Pons (tissue), 1 donor: ENCODE measurements around the gene WDR83.
A peak's percentile ranks its signal among the peaks of the same experiment; 100 is the strongest.
"Not testable (repeated sequence)": the region's sequence is repeated elsewhere in the genome, so short reads cannot be mapped to it uniquely, and the experiment has no call there.

Experiments used
- DNase-seq: peaks from one replicate; pipeline ENCODE4 v3.0.0-alpha.2; 2016; ENCODE audit warnings: low spot score

WDR83 gene, protein sequence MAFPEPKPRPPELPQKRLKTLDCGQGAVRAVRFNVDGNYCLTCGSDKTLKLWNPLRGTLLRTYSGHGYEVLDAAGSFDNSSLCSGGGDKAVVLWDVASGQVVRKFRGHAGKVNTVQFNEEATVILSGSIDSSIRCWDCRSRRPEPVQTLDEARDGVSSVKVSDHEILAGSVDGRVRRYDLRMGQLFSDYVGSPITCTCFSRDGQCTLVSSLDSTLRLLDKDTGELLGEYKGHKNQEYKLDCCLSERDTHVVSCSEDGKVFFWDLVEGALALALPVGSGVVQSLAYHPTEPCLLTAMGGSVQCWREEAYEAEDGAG

DNA sequence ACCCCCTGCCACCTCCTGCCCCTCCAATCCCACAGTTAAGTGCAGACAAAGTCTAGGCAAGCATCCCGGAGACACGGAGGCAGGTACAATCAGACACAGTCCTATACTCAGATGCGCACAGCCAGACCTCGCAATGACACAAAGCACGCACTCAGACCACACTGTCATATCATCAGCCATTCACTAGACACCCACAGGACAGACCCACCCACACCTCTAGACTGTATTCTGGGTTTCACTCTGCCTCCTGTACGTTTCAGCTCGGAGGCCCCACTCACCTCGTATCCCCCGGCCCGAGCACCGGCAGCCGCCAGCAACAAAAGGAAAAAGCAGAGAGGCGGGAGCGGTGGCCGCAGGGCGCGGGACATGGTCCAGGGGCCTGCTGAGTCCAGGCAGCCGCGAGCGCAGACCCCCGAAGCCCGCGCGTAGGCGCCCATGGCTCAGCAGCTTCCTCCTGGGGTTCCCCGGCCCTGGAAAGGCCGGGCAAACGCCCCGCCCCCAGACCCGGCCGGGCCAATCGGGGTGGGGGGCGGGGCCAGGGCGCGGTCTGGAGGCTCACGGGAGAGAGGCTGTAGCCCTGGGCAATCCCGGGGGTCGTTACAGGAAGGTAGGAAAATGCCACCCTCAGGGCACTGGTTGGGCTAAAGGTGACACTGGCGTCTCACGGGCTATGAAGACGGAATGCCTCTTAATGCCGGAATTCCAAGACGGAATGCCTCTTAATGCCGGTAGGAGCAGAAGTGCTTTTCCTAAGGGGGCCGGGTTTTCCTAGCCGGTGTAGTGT is at the start of gene WDR83, which contains the start of gene MAN2B1:
TSS of gene WDR83 (plus strand) at position 543 of the 784 bp plus-strand sequence. CDS start 2,984 bp downstream, outside the sequence.
TSS of gene MAN2B1 (minus strand) at position 478 of the 784 bp plus-strand sequence. CDS start at position 437, 41 bp downstream.
- DNase-seq, result peak; percentile 73

DNA sequence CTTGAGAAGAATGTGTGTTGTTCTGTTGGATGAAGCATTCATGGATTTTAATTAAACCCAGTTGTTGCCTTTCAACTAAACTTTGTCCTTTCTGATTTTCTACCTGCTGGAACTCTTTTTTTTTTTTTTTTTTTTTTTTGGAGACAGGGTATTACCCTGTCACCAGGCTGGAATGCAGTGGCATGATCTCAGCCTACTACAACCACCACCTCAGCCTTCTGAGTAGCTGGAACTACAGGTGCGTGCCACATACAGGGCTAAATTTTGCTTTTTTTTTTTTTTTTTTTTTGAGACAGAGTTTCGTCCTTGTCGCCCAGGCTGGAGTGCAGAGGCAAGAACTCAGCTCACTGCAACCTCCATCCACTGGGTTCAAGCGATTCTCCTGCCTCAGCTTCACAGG is 49.0 kb upstream of the WDR83 start:
- DNase-seq, result no peak

DNA sequence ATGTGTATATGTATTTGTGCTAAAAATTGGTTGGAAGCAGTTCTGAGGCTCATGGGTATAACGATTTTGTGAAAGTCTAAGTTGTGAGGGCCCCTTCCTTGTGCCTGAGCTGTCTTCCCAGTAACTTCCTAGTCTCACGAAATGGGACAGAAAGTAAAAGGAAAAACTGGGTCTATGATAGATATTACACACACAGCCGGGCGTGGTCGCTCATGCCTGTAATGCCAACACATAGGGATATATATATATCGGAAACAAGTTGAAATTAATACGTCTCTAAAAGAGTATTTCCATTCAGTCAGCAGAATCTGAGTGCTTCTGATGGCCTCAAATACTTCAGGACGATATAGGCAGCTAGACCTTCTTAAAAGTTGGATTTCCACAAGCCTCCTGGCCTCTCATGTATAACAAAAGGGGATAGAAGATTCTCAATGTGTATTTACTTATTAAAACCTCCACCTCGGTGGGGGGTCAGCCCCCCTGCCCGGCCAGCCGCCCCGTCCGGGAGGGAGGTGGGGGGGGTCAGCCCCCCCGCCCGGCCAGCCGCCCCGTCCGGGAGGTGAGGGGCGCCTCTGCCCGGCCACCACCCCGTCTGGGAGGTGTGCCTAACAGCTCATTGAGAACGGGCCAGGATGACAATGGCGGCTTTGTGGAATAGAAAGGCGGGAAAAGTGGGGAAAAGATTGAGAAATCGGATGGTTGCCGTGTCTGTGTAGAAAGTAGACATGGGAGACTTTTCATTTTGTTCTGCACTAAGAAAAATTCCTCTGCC is 45.2 kb upstream of the WDR83 start:
- not testable (repeated sequence) for DNase-seq

DNA sequence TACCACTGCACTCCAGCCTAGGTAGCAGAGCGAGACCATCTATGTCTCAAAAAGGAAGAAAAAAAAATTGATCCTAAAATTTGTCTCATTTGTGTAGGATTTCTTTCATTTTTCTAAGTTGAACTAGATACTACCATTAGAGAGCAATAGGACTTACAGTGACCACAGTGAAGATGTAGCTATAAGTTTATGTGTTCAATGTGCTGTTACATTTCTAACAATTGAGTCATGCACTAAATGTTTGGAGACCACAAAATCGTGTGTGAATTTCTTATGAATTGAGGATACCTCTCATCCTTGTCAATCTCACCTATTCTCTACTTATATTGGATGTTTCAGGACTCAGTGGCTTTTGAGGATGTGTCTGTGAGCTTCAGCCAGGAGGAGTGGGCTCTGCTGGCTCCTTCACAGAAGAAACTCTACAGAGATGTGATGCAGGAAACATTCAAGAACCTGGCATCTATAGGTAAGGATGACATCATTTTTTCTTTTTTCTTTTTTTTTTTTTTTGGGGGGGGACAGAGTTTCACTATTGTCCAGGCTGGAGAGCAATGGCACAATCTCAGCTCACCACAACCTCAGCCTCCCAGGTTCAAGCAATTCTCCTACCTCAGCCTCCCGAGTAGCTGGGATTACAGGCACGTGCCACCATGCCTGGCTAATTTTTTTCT is 43.1 kb upstream of the WDR83 start:
- DNase-seq, result no peak

DNA sequence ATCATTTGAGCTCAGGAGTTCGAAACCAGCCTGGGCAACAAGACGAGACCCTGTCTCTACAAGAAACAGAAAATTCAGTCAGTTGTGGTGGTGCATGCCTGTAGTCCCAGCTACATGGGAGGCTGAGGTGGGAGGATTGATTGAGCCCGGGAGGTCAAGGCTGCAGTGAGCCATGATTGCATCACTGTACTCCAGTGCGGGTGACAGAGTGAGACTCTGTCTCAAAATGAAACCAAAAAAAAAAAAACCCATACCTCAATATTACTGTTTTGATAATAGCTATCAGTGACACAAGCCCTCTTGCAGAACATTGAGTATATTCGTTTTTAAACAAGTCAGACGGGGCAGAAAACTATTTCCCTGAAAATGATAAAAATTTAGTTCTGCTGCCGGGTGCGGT is 39.6 kb upstream of the WDR83 start:
- DNase-seq, result no peak

DNA sequence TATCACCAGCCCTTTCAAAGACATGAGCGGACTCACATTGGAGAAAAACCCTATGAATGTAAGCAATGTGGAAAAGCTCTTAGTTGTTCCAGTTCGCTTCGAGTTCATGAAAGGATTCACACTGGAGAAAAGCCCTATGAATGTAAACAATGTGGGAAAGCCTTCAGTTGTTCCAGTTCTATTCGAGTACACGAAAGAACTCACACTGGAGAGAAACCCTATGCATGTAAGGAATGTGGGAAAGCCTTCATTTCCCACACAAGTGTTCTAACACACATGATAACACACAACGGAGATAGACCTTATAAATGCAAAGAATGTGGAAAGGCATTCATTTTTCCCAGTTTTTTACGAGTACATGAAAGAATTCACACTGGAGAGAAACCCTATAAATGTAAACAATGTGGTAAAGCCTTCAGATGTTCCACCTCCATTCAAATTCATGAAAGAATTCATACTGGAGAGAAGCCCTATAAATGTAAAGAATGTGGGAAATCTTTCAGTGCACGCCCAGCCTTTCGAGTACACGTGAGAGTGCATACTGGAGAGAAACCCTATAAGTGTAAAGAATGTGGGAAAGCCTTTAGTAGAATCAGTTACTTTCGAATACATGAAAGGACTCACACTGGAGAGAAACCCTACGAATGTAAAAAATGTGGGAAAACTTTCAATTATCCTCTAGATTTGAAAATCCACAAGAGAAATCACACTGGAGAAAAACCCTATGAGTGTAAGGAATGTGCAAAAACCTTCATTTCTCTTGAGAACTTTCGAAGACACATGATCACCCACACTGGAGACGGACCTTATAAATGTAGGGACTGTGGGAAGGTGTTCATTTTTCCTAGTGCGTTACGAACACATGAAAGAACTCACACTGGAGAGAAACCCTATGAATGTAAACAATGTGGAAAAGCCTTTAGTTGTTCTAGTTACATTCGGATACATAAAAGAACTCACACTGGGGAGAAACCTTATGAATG is 38.3 kb upstream of the WDR83 start:
- no peak for DNase-seq

DNA sequence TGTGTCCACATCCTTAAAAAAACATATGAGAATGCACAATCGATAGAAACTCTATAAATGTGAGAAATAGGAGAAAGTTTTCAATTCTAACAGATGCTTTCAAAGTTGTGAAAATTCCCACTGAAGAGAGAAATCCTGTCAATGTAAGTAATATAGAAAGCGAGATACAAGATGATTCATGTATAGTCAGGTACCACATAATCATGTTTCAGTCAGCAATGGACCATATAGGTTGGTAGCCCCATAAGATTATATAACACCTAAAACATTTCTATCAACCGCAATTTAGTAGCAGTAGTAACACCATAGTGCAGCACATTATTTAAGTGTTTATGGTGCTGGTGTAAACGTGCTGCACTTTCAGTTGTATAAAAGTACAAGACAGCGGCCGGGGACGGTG is 37.4 kb upstream of the WDR83 start:
- DNase-seq, result no peak

DNA sequence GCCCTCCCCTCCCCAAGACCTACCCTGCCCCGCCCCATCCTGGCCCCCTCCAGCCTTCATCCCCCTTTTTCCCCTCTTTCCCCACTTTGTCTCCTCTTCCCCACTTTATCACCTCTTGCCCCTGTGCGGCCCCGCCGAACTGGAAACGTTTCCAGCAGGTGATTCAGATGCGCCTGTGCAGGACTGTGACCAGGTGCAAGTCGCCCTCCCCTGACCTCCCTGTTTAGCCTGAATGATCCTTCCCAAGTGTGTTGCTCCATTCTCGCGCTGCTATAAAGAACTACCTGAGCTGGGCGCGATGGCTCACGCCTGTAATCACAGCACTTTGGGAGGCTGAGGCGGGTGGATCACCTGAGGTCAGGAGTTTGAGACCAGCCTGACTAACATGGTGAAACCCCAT is 30.0 kb upstream of the WDR83 start:
- DNase-seq, result no peak

DNA sequence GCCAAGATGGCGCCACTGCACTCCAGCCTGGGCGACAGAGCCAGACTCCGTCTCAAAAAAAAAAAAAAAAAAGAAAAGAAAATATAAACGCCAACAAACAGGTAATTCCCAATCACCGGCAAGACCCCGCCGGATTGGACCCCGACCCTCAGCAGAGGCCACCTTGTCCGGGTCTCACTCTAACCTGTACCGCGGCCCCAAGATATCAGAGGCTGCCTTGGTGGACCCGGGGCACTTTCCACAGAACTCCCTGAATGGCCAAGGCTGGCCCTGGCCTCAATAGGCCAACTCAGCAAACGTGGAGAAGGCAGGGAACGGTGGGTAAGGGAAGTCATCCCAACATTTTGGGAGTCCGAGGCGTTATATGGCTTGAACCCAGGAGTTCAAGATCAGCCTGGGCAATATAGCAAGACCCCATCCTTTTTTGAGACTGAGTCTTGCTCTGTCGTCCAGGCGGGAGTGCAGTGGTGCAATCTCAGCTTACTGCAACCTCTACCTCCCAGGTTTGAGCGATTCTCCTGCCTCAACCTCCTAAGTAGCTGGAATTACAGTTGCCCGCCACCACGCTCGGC is 27.9 kb upstream of the WDR83 start:
- DNase-seq, result no peak

DNA sequence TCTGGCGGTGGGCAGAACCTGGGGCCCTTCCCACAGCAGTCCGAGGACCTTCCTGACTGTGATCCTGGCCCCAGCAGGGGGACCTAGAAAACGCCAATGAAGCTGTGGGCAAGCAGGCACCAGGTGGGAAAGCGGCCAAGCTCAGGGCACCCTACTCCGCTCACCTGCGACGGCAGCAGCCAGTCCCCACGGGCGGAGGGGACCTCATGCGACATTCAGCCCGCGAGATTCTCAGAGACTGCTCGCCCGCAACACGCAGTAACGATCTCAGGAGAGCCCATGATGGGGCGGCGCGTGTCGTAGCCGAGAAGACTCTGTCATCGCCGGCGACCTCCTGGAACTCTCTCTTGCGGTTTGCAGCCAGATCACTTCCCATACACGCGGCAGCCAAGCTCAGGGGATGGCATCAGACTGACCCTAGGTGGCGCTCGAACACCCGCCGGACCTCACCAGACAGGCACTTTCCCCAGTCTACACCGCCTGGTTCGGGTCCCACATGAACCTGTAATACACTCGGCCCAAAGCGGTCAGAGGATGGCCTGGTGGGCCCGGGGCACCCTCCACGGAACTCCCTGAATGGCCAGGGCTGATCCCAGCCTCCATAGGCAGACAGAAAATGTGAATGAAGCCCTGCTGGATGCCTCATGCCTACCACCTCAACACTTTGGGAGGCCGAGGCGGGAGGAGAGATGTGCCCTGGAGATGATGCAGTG is 26.6 kb upstream of the WDR83 start:
- DNase-seq, result peak; percentile 66

DNA sequence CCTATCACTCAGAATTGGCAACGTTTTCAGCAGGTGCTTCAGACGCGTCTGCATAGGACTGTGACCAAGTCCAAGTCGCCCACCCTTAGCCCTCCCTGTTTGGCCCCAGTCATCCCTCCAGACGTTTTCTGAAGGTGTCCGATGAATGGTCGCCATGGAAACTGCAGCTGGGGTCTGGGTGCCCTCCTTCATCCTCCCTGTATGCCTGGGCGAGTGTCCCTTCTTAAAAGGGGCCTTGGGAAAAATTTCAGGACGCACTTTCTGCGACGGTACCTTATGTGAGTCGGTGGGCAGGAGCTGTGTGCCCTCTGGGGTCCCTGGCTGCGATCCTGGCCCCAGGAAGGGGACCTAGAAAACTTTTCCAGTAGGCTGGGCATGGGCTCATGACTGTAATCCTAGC is 25.2 kb upstream of the WDR83 start:
- no peak for DNase-seq

DNA sequence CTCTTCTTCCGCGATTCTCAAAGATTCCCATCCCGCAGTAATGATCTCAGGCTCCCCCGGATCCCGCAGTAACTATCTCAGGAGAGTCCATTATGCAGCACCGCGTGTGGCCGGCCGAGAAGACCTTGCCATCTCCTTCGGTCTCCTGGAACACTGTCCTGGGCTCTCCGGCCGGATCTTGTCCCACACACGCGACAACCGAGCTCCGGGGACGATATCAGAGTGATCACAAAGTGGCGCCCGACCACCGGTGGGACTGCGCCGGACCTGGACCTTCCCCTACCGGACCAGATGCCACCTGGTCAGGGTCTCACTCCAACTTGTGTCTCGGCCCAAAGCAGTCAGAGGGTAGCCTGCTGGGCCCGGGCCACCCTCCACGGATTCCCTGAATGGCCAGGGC is 24.1 kb upstream of the WDR83 start:
- no peak for DNase-seq

DNA sequence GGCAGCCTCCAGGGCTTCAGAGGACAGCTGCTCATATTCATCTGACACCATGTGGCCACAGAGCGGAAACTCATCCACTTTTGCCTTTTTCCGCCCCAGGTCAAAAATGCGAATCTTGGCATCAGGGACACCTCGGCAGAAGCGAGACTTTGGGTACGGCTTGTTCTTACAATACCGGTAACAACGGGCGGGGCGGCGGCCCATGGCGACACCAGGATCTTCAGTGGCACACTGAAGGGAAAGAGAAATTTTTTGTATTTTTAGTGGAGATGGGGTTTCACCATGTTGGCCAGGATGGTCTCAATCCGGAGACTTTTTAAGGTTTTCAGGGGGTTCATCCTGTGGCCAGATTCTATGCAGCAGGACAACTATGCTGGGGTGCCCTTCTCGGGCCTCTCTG is 22.9 kb upstream of the WDR83 start:
- not testable (repeated sequence) for DNase-seq

DNA sequence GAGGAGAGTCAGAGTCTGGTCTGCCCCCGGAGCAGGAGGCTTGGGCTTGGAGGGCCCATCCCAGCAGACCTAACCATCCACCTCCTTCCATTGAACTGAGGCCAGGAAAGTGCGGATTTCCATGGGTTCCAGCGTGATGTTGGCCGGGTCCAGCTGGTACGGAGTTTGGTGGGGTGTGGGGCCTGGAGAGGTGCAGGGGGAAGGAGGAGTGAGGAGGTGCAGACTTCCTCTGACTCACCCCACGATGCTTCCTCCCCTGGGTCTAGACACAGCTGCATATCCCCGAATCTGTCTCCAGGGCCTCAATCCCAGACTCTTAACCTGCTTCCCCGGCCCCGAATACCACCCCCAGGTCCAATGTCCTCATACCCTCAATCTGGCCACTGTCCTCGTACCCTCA is 20.1 kb upstream of the WDR83 start:
- DNase-seq, result no peak

DNA sequence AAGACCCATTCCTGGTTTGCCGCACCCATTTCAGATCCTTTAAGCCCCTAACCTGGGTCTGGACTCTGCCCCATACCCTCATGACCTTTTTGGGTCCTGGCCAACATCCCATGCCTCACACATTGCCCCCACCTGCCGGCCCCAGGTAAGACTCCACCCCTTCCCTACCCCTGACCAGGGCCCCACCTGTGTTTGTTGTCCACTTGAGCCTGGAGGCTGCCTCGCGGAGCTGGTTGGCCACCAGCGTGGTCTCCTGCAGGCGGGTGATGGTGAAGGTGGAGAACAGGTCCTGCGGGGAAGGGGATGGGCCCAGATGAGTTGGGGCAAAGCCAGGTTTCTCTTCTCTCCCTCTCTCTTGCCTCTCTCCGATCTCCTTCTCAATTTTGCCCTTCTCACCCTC is 19.6 kb upstream of the WDR83 start:
- no peak for DNase-seq

DNA sequence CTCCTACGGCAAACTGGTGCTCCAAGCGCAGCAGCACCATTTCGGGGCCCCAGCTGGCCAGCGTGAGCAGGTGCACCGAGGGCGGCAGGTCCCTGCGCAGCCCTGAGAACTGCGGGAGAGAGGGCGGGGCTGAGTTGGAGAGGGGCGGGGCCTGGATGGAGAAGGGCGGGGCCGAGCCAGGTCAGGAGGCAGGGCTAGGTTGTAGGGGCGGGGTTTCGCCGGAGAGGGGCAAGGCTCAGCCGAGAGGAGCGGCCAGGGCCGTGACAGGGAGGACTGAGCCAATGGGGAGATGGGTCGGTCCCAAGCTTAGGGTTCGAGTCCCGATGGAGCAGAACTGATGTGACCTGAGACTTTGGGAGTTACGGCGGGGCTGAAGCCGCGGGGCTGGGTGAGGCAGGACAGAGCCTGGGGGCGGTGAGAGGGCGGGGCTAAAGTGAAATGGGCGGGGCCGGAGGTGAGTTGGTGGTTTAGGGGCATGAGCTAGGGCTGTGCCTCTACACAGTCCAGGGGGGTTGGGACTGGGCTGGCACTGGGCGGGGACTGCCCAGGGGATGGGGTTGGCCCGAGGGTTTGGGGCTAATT is 19.0 kb upstream of the WDR83 start:
- DNase-seq, result no peak

DNA sequence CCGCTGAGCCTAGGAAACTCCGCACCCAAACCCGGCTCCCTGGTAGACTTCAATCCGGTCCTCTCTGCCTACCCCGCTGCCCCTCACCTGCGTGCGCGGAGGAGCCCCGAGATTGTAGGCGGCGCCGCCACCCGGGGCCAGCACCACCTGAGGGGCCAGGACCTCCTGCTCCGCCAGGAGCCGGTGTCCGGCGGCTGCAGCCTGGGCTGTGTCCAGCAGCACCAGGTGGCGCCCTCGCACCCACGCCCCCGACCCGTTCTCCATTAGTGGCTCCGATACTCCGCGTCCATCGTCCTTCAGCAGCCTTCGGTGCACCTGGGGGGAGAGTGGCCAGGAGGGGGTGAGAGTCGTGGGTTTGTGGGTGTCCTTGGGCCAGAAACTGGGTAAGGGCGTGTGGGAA is 18.5 kb upstream of the WDR83 start:
- DNase-seq, result no peak

DNA sequence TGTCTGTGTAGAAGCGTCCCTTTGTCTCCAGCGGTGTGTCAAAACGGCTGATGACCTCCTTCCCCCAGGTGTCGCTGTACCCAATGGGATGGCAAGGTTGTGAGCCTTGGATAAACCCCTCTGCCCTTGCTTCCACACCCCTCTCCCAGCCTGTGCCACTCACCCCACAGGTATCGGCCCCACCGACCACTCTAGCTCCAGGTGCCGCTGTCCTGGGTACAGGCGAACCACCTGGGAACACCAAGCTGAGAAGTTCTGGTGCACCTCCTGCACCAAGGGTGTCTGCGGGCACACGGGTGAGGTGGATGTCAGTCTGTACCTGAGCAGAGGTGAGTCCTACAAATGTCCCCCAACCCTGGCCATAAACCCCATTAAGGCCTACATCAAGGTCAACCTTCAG is 16.7 kb upstream of the WDR83 start:
- no peak for DNase-seq

DNA sequence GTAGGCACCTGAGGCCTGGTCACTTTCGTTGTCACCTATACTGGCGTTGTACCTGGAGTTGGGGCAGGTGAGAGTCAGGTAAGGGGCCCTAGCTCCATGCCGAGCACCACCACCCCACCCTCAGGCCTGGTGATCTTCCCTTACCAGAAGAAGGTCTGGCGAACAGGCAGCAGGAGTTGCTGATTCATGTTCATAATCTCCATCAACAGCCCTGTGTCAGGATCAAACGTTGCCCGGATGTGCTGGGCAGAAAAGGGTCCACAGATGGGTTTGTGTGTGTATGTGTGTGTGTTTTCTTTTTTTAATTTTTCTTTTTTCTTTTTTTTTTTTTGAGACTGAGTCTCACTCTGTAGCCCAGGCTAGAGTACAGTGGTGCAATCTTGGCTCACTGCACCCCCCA is 14.4 kb upstream of the WDR83 start:
- no peak for DNase-seq
